GM12878 (cell line): ENCODE results near the gene CRB3. TPM values are rescaled to one million over a fixed set of nuclear protein-coding genes. Genes with fewer than 3 reads are reported as not detected.
A peak's percentile ranks its signal among the peaks of the same experiment; 100 is the strongest.

Experiments
- CREM ChIP-seq: IDR thresholded peaks from 2 replicates; pipeline ENCODE4 v1.6.1; 2014; ENCODE audit warnings: antibody characterized with exemption, low read depth
- E2F8 ChIP-seq: fragments of 450-650 bp; IDR thresholded peaks from 2 replicates; pipeline ENCODE4 v1.6.1; 2018; ENCODE audit warnings: mild to moderate bottlenecking, low read depth, moderate library complexity; ENCODE audit not compliant: partially characterized antibody
- ELK1 ChIP-seq: IDR thresholded peaks from 2 replicates; pipeline ENCODE4 v1.6.1; 2012; ENCODE audit warnings: low read depth, low read length, improper control_type of control experiment
- EZH2 ChIP-seq: IDR thresholded peaks from 2 replicates; pipeline ENCODE4 v1.6.1; 2012; ENCODE audit warnings: low read depth, mild to moderate bottlenecking, control low read depth, inconsistent platforms, low read length, borderline replicate concordance; ENCODE audit not compliant: control insufficient read depth
- HCFC1 ChIP-seq: fragments of 150-350 bp; IDR thresholded peaks from 2 replicates; pipeline ENCODE4 v1.6.1; 2014; ENCODE audit warnings: low read length
- HDGF ChIP-seq: fragments of 450-650 bp; IDR thresholded peaks from 2 replicates; pipeline ENCODE4 v1.6.1; 2016; ENCODE audit warnings: antibody characterized with exemption
- IKZF1 ChIP-seq: fragments of 450-650 bp; conservative IDR thresholded peaks from 2 replicates; pipeline ENCODE4 v1.6.1; 2017; ENCODE audit warnings: antibody characterized with exemption, mild to moderate bottlenecking
- KLF5 ChIP-seq: fragments of 450-650 bp; IDR thresholded peaks from 2 replicates; pipeline ENCODE4 v1.6.1; 2014; ENCODE audit warnings: mild to moderate bottlenecking; ENCODE audit not compliant: partially characterized antibody
- LARP7 ChIP-seq: fragments of 450-650 bp; IDR thresholded peaks from 2 replicates; pipeline ENCODE4 v1.6.1; 2017; ENCODE audit warnings: mild to moderate bottlenecking
- MEF2A ChIP-seq: IDR thresholded peaks from 2 replicates; pipeline ENCODE4 v1.6.1; 2011; ENCODE audit warnings: low read depth, mild to moderate bottlenecking, low read length, moderate library complexity; ENCODE audit not compliant: insufficient read depth
- NFIC ChIP-seq: IDR thresholded peaks from 2 replicates; pipeline ENCODE4 v1.6.1; 2012; ENCODE audit warnings: low read depth, mild to moderate bottlenecking, inconsistent platforms, low read length, moderate library complexity
- NFYB ChIP-seq: IDR thresholded peaks from 2 replicates; pipeline ENCODE4 v1.6.1; 2011; ENCODE audit warnings: low read depth, mild to moderate bottlenecking, low read length, improper control_type of control experiment, moderate library complexity; ENCODE audit not compliant: insufficient read depth
- POLR2A ChIP-seq: IDR thresholded peaks from 2 replicates; pipeline ENCODE4 v1.6.1; 2011; ENCODE audit warnings: low read depth, mild to moderate bottlenecking, low read length
- POLR2AphosphoS2 ChIP-seq: IDR thresholded peaks from 2 replicates; pipeline ENCODE4 v1.6.1; 2011; ENCODE audit warnings: low read depth, mild to moderate bottlenecking, low read length, improper control_type of control experiment, moderate library complexity
- POLR2AphosphoS5 ChIP-seq: IDR thresholded peaks from 2 replicates; pipeline ENCODE4 v1.6.1; 2011; ENCODE audit warnings: mild to moderate bottlenecking, low read length, inconsistent platforms
- POU2F2 ChIP-seq: IDR thresholded peaks from 3 replicates; pipeline ENCODE4 v1.6.1; 2011; ENCODE audit warnings: low read depth, mild to moderate bottlenecking, low read length, borderline replicate concordance
- RUNX3 ChIP-seq: IDR thresholded peaks from 2 replicates; pipeline ENCODE4 v1.6.1; 2012; ENCODE audit warnings: low read length, inconsistent platforms
- SIX5 ChIP-seq: IDR thresholded peaks from 2 replicates; pipeline ENCODE4 v1.6.1; 2011; ENCODE audit warnings: mild to moderate bottlenecking, low read depth, low read length, moderate library complexity; ENCODE audit not compliant: severe bottlenecking
- SMAD1 ChIP-seq: fragments of 450-650 bp; IDR thresholded peaks from 2 replicates; pipeline ENCODE4 v1.6.1; 2018; ENCODE audit warnings: mild to moderate bottlenecking, low read depth; ENCODE audit not compliant: partially characterized antibody
- SMAD5 ChIP-seq: IDR thresholded peaks from 2 replicates; pipeline ENCODE4 v1.6.1; 2016; ENCODE audit warnings: antibody characterized with exemption, low read depth
- STAT1 ChIP-seq: fragments of 450-650 bp; conservative IDR thresholded peaks from 2 replicates; pipeline ENCODE4 v1.6.1; 2014; ENCODE audit warnings: antibody characterized with exemption, mild to moderate bottlenecking
- ZBTB11 ChIP-seq: fragments of 450-650 bp; formaldehyde crosslinking; IDR thresholded peaks from 2 replicates; pipeline ENCODE4 v1.5.0; 2022; ENCODE audit warnings: mild to moderate bottlenecking, missing genetic modification characterization
- polyA plus RNA-seq, 11 experiments: library from polyadenylated mRNA; depleted of rRNA in 4 of 11; unstranded in 6 of 11; stranded (reverse) in 5 of 11; fragments of >200 nt; fragmentation: Nextera tagmentation in 4 of 11; fragmentation: Illumina TruSeq in 1 of 11; extraction: Ambion mirVana in 4 of 11; extraction: Trizol in 1 of 11; gene quantifications; 1 replicate in 1 of 11; 2 replicates in 10 of 11; pipeline versions ENCODE4 v1.2.1 to v1.2.3, GENCODE V29; 2011 to 2016; ENCODE audit warnings: inconsistent platforms in 2 of 11, missing spikeins in 2 of 11, low read depth in 1 of 11
- total RNA-seq, 4 experiments: library from RNA; depleted of rRNA in 3 of 4; stranded (reverse); fragments of >200 nt in 3 of 4; fragmentation: Illumina TruSeq in 1 of 4; extraction: Trizol in 1 of 4; gene quantifications; 2 replicates each; pipeline versions ENCODE4 v1.2.1 to v1.2.3, GENCODE V29; 2013 to 2021

CRB3 gene
- total and polyA plus RNA-seq, 10 of the 15 experiments (the other 5 are each of a cell fraction or from before 2014, with no cell fraction given): 0.11 to 1.9 (median 0.98) TPM; not detected in 1

DNA sequence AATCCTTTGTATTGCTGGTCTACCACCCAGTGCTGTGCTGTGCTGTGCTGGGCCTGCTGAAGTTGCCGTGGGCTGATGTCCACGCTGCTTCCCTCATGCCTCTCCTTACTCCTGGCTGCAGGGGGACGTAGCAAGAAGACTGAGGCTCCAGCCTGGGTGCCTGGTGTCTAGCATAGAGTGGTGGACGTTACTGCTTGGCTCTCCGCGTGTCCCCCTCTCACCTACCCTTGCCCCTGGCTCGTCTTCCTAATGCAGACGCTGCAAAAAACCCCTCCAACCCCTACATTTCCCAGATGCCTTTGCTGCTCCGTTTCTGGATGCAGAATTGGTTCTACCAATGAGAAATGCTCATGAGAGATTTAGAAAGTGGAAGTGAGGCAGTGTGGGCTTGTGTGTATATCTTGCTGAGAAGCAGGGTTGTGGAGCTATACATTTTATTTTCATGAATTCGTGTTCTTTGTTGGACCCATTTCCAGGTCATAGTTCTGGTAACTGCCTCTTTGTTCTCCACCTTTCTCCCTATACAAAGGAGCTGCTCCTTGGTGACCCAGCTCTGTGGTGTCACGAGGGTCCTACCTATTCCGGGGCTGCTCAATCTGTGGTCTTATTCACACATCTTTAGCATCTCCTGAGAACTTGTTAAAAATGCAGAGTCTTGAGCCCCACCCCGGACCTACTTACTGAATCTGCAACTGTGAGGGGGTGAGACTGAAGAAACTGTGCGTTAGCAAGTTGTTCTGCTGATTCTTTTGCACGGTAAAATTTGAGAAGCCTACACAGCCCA lies 25.4 kb downstream of the CRB3 start (continued):
- TF ChIP-seq POLR2AphosphoS5: peak; percentile 79
- no peak for TF ChIP-seq ZBTB11 (CRISPR knock-in tag)
- peak; percentile 58; the same call in 1 of the 2 replicates for TF ChIP-seq IKZF1
- peak; percentile 67 for TF ChIP-seq POLR2A
- TF ChIP-seq NFYB: peak; percentile 57; the same call in 1 of the 2 replicates
- no peak for TF ChIP-seq ELK1
- peak; percentile 71 for TF ChIP-seq KLF5
- peak; percentile 48; the same call in 1 of the 2 replicates for TF ChIP-seq CREM
- TF ChIP-seq POLR2AphosphoS2: peak; percentile 39; the same call in 1 of the 2 replicates
- TF ChIP-seq EZH2: no peak
- peak; percentile 37 for TF ChIP-seq HCFC1
- TF ChIP-seq SMAD1: peak; percentile 31
- TF ChIP-seq HDGF: 0 out of 2 replicates have a peak, but pooled peaks have one; percentile 43
- TF ChIP-seq STAT1: no peak
- peak; percentile 48; the same call in 1 of the 2 replicates for TF ChIP-seq LARP7
- peak; percentile 60 for TF ChIP-seq RUNX3
- TF ChIP-seq SIX5: peak; percentile 43
- peak; percentile 51; the same call in 1 of the 3 replicates for TF ChIP-seq POU2F2
- no peak for TF ChIP-seq MEF2A
- TF ChIP-seq E2F8: no peak
- 0 out of 2 replicates have a peak, but pooled peaks have one; percentile 65 for TF ChIP-seq SMAD5
- TF ChIP-seq NFIC: no peak
